ENCODE results near the gene HMGCLL1. TPM values are rescaled to one million over a fixed set of nuclear protein-coding genes. Genes with fewer than 3 reads are reported as not detected.

Gene HMGCLL1
- total RNA-seq, 6 experiments from 2014 or later: 0.13 to 0.72 (median 0.36) TPM

DNA sequence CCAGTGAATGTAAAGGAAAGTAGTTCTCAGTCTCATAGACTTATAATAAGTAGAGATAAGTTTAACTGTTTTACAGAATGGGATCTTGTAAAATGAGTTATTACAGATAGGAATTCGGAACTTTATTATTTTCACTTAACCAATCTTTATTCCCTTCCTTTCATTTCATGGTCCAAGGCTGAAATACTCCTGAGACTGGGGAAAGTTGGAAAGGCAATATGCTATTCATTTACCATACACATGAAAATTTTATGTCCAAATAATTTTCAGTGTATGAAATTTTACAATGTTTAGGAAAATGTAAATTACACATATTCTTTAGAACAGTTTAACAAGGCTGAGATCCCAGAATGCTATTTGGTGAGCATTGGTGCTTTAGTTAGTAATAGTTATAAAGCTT is 62.3 kb downstream of the HMGCLL1 start:
- TF ChIP-seq POLR2A (IDR thresholded peaks at IDR 0.05): no peak
- TF ChIP-seq, protein P1, sequence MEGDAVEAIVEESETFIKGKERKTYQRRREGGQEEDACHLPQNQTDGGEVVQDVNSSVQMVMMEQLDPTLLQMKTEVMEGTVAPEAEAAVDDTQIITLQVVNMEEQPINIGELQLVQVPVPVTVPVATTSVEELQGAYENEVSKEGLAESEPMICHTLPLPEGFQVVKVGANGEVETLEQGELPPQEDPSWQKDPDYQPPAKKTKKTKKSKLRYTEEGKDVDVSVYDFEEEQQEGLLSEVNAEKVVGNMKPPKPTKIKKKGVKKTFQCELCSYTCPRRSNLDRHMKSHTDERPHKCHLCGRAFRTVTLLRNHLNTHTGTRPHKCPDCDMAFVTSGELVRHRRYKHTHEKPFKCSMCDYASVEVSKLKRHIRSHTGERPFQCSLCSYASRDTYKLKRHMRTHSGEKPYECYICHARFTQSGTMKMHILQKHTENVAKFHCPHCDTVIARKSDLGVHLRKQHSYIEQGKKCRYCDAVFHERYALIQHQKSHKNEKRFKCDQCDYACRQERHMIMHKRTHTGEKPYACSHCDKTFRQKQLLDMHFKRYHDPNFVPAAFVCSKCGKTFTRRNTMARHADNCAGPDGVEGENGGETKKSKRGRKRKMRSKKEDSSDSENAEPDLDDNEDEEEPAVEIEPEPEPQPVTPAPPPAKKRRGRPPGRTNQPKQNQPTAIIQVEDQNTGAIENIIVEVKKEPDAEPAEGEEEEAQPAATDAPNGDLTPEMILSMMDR (IDR thresholded peaks at IDR 0.05): no peak

DNA sequence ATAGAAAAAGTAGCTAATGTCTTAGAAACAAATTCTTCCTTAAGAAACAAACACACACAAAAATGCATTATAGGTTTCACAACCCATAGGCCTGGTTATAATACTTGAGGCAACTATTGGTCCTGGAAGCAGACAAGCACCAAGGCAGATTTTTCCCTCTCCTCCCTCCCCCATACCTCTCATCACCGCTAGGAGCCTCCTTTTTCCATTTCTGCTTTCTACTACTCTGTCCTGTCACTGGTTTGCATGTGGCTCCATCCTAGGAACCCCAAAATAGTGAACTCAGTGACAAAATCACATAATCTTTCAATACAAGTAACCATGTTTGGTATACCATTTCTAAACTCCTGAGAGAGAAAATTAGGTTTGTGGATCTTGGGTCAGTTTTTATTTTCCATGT is 66.1 kb downstream of the HMGCLL1 start:
- 36% methylated on average over 1 of the region's 1 CpG for WGBS (ENCODE audit: insufficient coverage, low coverage, low lambda C conversion rate, missing lambda C conversion rate)
- Histone ChIP-seq H3K27me3 (no peaks in the 10 kb centered on the region), H3K4me3 (no peak overlapping the region), H3K4me1 (no peaks in the 10 kb centered on the region), H3K27ac (no peak overlapping the region), H3K36me3 (no peaks in the 10 kb centered on the region), H3K9me3 (no peaks in the 10 kb centered on the region)
- DNase-seq (no peak), ATAC-seq (no peak)
- TF ChIP-seq, protein P1 (IDR thresholded peaks at IDR 0.05): no peak
- no peak for TF ChIP-seq POLR2A (IDR thresholded peaks at IDR 0.05)
- intact Hi-C loops (cut with DNase I): no loop called here

More for the DNA sequence above, 62.3 kb downstream of the HMGCLL1 start:
- WGBS (ENCODE audit: insufficient coverage, low coverage, low lambda C conversion rate, missing lambda C conversion rate): 18% methylated on average over 1 of the region's 1 CpG
- Histone ChIP-seq H3K36me3 (no peaks in the 10 kb centered on the region), H3K27me3 (no peaks in the 10 kb centered on the region), H3K4me3 (no peak overlapping the region), H3K9me3 (no peaks in the 10 kb centered on the region), H3K27ac (no peak overlapping the region), H3K4me1 (no peaks in the 10 kb centered on the region)
- DNase-seq (no peak), ATAC-seq (no peak)
- intact Hi-C loops (cut with DNase I): no loop called here

- 68% methylated on average over 5 of the region's 5 CpGs for WGBS (ENCODE audit: insufficient coverage, low coverage, low lambda C conversion rate, missing lambda C conversion rate)
- no peak for TF ChIP-seq POLR2A (IDR thresholded peaks at IDR 0.05)
- TF ChIP-seq, protein P1 (IDR thresholded peaks at IDR 0.05): no peak
- DNase-seq (no peak), ATAC-seq (no peak)
- intact Hi-C loops (cut with DNase I): no loop called here
- no peaks in the 10 kb centered on the region for H3K9me3 ChIP-seq
- no peaks in the 10 kb centered on the region for H3K36me3 ChIP-seq
- H3K27ac ChIP-seq: no peak overlapping the region
- no peaks in the 10 kb centered on the region for H3K4me1 ChIP-seq
- H3K4me3 ChIP-seq: no peak overlapping the region
- no peaks in the 10 kb centered on the region for H3K27me3 ChIP-seq
Observed at GRCh38 chr6:55511122-55511800, 67.7 kb downstream of the HMGCLL1 start.

DNA sequence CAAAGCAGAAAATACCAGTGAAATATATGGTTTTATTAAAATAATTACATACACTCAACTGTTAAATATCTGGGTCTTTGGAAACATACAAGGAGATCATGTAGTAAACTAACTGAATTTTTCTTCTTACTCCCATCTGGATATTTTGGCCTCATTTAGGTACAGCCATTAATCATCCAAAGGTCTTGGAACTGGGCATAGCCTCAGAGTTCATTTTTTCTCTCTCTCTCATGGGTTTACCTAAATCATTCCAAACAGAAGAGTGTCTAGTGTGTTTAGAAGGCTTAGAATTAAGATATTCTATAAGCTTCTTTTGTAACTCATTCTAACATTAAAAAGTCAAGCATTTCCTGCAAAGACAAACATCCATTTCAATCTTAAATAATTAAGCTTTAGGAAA is 79.4 kb downstream of the HMGCLL1 start:
- Histone ChIP-seq H3K4me3 (no peak overlapping the region), H3K27ac (no peak overlapping the region), H3K4me1 (no peaks in the 10 kb centered on the region), H3K9me3 (no peaks in the 10 kb centered on the region), H3K36me3 (no peaks in the 10 kb centered on the region), H3K27me3 (no peaks in the 10 kb centered on the region)
- no peak for DNase-seq
- intact Hi-C loops (cut with DNase I): no loop called here
- no peak for ATAC-seq
- TF ChIP-seq POLR2A (IDR thresholded peaks at IDR 0.05): no peak
- TF ChIP-seq, protein P1 (IDR thresholded peaks at IDR 0.05): no peak

- intact Hi-C loops (cut with DNase I): no loop called here
- no peak for ATAC-seq
Observed at GRCh38 chr6:55497694-55498093, 81.3 kb downstream of the HMGCLL1 start.

More at GRCh38 chr6:55497694-55498093, 81.3 kb downstream of the HMGCLL1 start:
- TF ChIP-seq, protein P1 (IDR thresholded peaks at IDR 0.05): no peak
- TF ChIP-seq POLR2A (IDR thresholded peaks at IDR 0.05): no peak
- Histone ChIP-seq H3K36me3 (no peaks in the 10 kb centered on the region), H3K27ac (no peak overlapping the region), H3K27me3 (no peaks in the 10 kb centered on the region), H3K9me3 (no peaks in the 10 kb centered on the region), H3K4me3 (no peak overlapping the region), H3K4me1 (no peaks in the 10 kb centered on the region)
- no peak for DNase-seq
- 46% methylated on average over 2 of the region's 3 CpGs for WGBS (ENCODE audit: insufficient coverage, low coverage, low lambda C conversion rate, missing lambda C conversion rate)

Measured in right lobe of liver (tissue), 6 donors.